GM12878 (cell line): ENCODE data around the gene ULBP1. TPM values are rescaled to one million over a fixed set of nuclear protein-coding genes. Genes with fewer than 3 reads are reported as not detected.

Experiments
- ATAC-seq: fragments of 200-7000 bp; cut with Tn5 transposase; 3 replicates; pipeline ENCODE4 v1.9.1; 2020; ENCODE audit warnings: mild to moderate bottlenecking, moderate library complexity
- BruUV-seq: library from RNA; stranded (reverse); fragments of 400-500 nt; replicated peaks from 2 replicates; lab custom pipeline; 2021; lab: Mats Ljungman, UMichigan
- CTCF ChIA-PET: fragments of 300-600 bp; sonication (Branson Sonifier 250); formaldehyde crosslinking; extraction: SDS; loops from one replicate; lab custom pipeline; 2021; ENCODE audit warnings: inconsistent platforms; lab: Yijun Ruan, JAX
- POLR2A ChIA-PET: fragments of 350-600 bp; formaldehyde crosslinking; extraction: SDS; loops from one replicate; lab custom pipeline; 2021; ENCODE audit warnings: inconsistent platforms; lab: Charles Lee
- RAD21 ChIA-PET: fragments of 300-600 bp; sonication (Branson Sonifier 250); formaldehyde crosslinking; loops from one replicate; lab custom pipeline; 2023; ENCODE audit warnings: antibody characterized with exemption; ENCODE audit not compliant: unreplicated experiment; lab: Charles Lee
- SMC1A ChIA-PET: fragments of 300-600 bp; sonication (Branson Sonifier 250); formaldehyde crosslinking; loops from one replicate; lab custom pipeline; 2023; ENCODE audit not compliant: unreplicated experiment, uncharacterized antibody; lab: Charles Lee
- DNase-seq: peaks from one replicate; pipeline ENCODE4 v3.0.0-alpha.2; 2011; ENCODE audit warnings: low read depth, low spot score
- FAIRE-seq: peaks from 3 replicates; lab custom pipeline; 2011; peaks lifted over from hg19 to GRCh38; lab: Jason Lieb, UNC
- H2AFZ ChIP-seq: 2 replicates; pipeline ENCODE4 v1.6.0; 2011; ENCODE audit warnings: low read depth, low read length, control low read depth; ENCODE audit not compliant: control insufficient read depth
- H3K27ac ChIP-seq: 2 replicates; pipeline ENCODE4 v1.5.1; 2011; ENCODE audit warnings: control low read depth; ENCODE audit not compliant: control insufficient read depth, insufficient read depth
- H3K27me3 ChIP-seq, 2 experiments: replicated peaks in 1 of 2; 2 replicates each; pipeline versions ENCODE4 v1.6.0 to v1.6.1; 2011; ENCODE audit warnings: low read length in 1 of 2; ENCODE audit not compliant: control insufficient read depth in 2 of 2, insufficient read depth in 2 of 2
- H3K36me3 ChIP-seq, 2 experiments: 2 replicates each; pipeline ENCODE4 v1.5.1; 2011; ENCODE audit warnings: low read length in 1 of 2; ENCODE audit not compliant: control insufficient read depth in 2 of 2, insufficient read depth in 2 of 2
- H3K4me1 ChIP-seq: 2 replicates; pipeline ENCODE4 v1.6.1; 2011; ENCODE audit warnings: mild to moderate bottlenecking, low read length, moderate library complexity, mixed read lengths; ENCODE audit not compliant: control insufficient read depth, insufficient read depth
- H3K4me2 ChIP-seq: 2 replicates; pipeline ENCODE4 v1.6.0; 2011; ENCODE audit warnings: control low read depth; ENCODE audit not compliant: control insufficient read depth, insufficient read depth
- H3K4me3 ChIP-seq: fragments of 200-600 bp; sonication (generic); 2 replicates; pipeline ENCODE4 v1.5.1; 2016
- H3K79me2 ChIP-seq: 2 replicates; pipeline ENCODE4 v1.6.0; 2011; ENCODE audit warnings: low read length; ENCODE audit not compliant: control insufficient read depth, insufficient read depth
- H3K9ac ChIP-seq: 2 replicates; pipeline ENCODE4 v1.8.0; 2011; ENCODE audit warnings: low read length, control low read depth, mixed read lengths; ENCODE audit not compliant: control insufficient read depth, insufficient read depth
- H3K9me3 ChIP-seq: replicated peaks from 3 replicates; pipeline ENCODE4 v1.5.1; 2011; ENCODE audit warnings: mild to moderate bottlenecking, low read length; ENCODE audit not compliant: control insufficient read depth, insufficient read depth
- H4K20me1 ChIP-seq: 2 replicates; pipeline ENCODE4 v1.6.0; 2011; ENCODE audit not compliant: control insufficient read depth, insufficient read depth
- BCLAF1 ChIP-seq: fragments of 450-650 bp; IDR thresholded peaks from 2 replicates; pipeline ENCODE4 v1.6.1; 2017; ENCODE audit warnings: antibody characterized with exemption, mild to moderate bottlenecking, moderate library complexity
- CEBPZ ChIP-seq: fragments of 150-350 bp; IDR thresholded peaks from 2 replicates; pipeline ENCODE4 v1.6.1; 2016; ENCODE audit warnings: low read depth, low read length
- FOXM1 ChIP-seq: IDR thresholded peaks from 2 replicates; pipeline ENCODE4 v1.6.1; 2012; ENCODE audit warnings: low read depth, mild to moderate bottlenecking, inconsistent platforms, low read length, moderate library complexity
- NR2C1 ChIP-seq: fragments of 450-650 bp; IDR thresholded peaks from 2 replicates; pipeline ENCODE4 v1.6.1; 2017; ENCODE audit warnings: antibody characterized with exemption, mild to moderate bottlenecking, moderate library complexity
- ZBTB40 ChIP-seq: fragments of 450-650 bp; IDR thresholded peaks from 2 replicates; pipeline ENCODE4 v1.6.1; 2016; ENCODE audit warnings: mild to moderate bottlenecking, moderate library complexity, borderline replicate concordance
- WGBS: methylation state at CpG from one replicate; pipeline ENCODE4 v1.1.6; 2016; ENCODE audit warnings: low lambda C conversion rate; ENCODE audit not compliant: insufficient replicate concordance, insufficient coverage; ENCODE audit errors: missing lambda C conversion rate; 5-methylcytosine and 5-hydroxymethylcytosine counted together
- in situ Hi-C: fragments of 300-500 bp; cut with MboI; formaldehyde crosslinking; loops from 9 replicates; pipeline ENCODE4 v1.14.3; 2018; ENCODE audit warnings: mixed read lengths
- intact Hi-C: fragments of 100-400 bp; cut with micrococcal nuclease; formaldehyde crosslinking; loops from one replicate; pipeline ENCODE4 v1.14.2; 2022; ENCODE audit not compliant: unreplicated experiment
- polyA plus RNA-seq, 11 experiments: library from polyadenylated mRNA; depleted of rRNA in 4 of 11; unstranded in 6 of 11; stranded (reverse) in 5 of 11; fragments of >200 nt; fragmentation: Nextera tagmentation in 4 of 11; fragmentation: Illumina TruSeq in 1 of 11; extraction: Ambion mirVana in 4 of 11; extraction: Trizol in 1 of 11; gene quantifications; 1 replicate in 1 of 11; 2 replicates in 10 of 11; pipeline versions ENCODE4 v1.2.1 to v1.2.3, GENCODE V29; 2011 to 2016; ENCODE audit warnings: inconsistent platforms in 2 of 11, missing spikeins in 2 of 11, low read depth in 1 of 11
- total RNA-seq, 4 experiments: library from RNA; depleted of rRNA in 3 of 4; stranded (reverse); fragments of >200 nt in 3 of 4; fragmentation: Illumina TruSeq in 1 of 4; extraction: Trizol in 1 of 4; gene quantifications; 2 replicates each; pipeline versions ENCODE4 v1.2.1 to v1.2.3, GENCODE V29; 2013 to 2021

The ULBP1 gene
- total and polyA plus RNA-seq, 10 of the 15 experiments (the other 5 are each of a cell fraction or from before 2014, with no cell fraction given), result 0.02 to 0.12 (median 0.04) TPM; not detected in 7

- SMC1A ChIA-PET, result no interaction called here
- CTCF ChIA-PET, result no interaction called here
- no peak overlapping the region for H2AFZ ChIP-seq
- no peak overlapping the region for H3K4me2 ChIP-seq
- H4K20me1 ChIP-seq, result no peaks in the 10 kb centered on the region
- no TSS peak for BruUV-seq
- H3K4me1 ChIP-seq, result no peaks in the 10 kb centered on the region
- POLR2A ChIA-PET, result no interaction called here
- no peak overlapping the region for H3K9ac ChIP-seq
- H3K27me3 ChIP-seq, result no peaks in the 10 kb centered on the region; a peak in 2 of 4 replicates
- TF ChIP-seq NR2C1 (no peak), BCLAF1 (no peak), FOXM1 (no peak)
- H3K4me3 ChIP-seq, result no peak overlapping the region
- H3K36me3 ChIP-seq, result no peaks in the 10 kb centered on the region
- no peak for ATAC-seq
- no peaks in the 10 kb centered on the region for H3K9me3 ChIP-seq
- RAD21 ChIA-PET, result no interaction called here
- in situ Hi-C loops (no loop called here), intact Hi-C loops (no loop called here)
- DNase-seq, result no peak
- no peak for FAIRE-seq
- no peaks in the 10 kb centered on the region for H3K79me2 ChIP-seq
- no peak overlapping the region for H3K27ac ChIP-seq
Measured at GRCh38 chr6:149975400-149975799, 11.7 kb downstream of the ULBP1 start.

GRCh38 chr6:149977221-149977620 is 13.5 kb downstream of the ULBP1 start:
- Histone ChIP-seq H3K27ac (no peak overlapping the region), H3K79me2 (no peaks in the 10 kb centered on the region), H3K4me2 (no peak overlapping the region), H3K36me3 (no peaks in the 10 kb centered on the region), H3K9me3 (no peaks in the 10 kb centered on the region), H4K20me1 (no peaks in the 10 kb centered on the region), H3K27me3 (no peaks in the 10 kb centered on the region; a peak in 2 of 4 replicates), H2AFZ (no peak overlapping the region), H3K4me1 (no peaks in the 10 kb centered on the region), H3K9ac (no peak overlapping the region), H3K4me3 (no peak overlapping the region)
- 16% methylated on average over 4 of the region's 4 CpGs for WGBS
- ATAC-seq (no peak), FAIRE-seq (no peak), DNase-seq (no peak)
- intact Hi-C loops, result no loop called here
- in situ Hi-C loops, result no loop called here
- CTCF ChIA-PET, result no interaction called here
- POLR2A ChIA-PET, result no interaction called here
- RAD21 ChIA-PET, result no interaction called here
- no TSS peak for BruUV-seq
- SMC1A ChIA-PET, result no interaction called here
- TF ChIP-seq CEBPZ, result no peak
- TF ChIP-seq ZBTB40, result no peak
